Measurements from ENCODE around the gene NBAS. TPM values are rescaled to one million over a fixed set of nuclear protein-coding genes. Genes with fewer than 3 reads are reported as not detected.

Gene NBAS
- total and polyA plus RNA-seq, 9 of the 15 experiments (the other 6 are each of a cell fraction or from before 2014, with no cell fraction given): 15.3 to 94.4 (median 69.9) TPM

DNA sequence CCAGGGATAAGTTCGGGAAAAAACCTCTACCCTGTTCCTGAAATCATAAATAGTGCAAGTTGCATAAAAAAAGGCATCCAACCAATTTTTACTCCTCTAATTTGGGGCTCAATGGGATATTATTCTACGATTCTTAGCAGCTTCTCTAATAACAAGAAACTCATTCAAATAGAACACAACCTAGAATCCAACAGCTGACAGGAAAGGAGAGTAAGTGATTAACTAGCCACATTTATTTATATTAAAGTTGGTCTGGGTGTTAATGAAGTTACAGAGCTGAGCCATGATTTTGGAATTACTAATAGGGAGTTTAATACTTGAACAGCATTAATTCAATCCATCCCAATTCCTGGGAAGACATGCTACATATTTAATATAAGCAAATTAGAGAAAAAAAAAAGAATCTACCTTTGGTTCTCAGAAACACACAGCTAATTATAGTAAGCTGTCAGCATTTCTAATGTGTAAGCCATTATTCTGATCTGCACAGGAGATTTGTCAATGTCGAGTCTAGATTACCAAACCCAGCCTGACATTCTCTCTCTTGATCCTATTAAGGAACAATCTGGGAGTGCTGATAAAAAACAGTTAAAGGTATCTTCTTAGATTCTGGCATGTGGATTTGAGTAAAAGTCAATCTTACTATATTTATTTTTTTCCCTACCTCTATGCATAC, 267.7 kb downstream of the NBAS start:
- Histone ChIP-seq H3K4me1 (replicated peaks in 1 of 2; ENCODE audit: control insufficient read depth in 2 of 2, insufficient read depth in 2 of 2, low read length in 2 of 2) (no peaks in the 10 kb centered on the region), H2AFZ (ENCODE audit: low read depth, low read length) (no peak overlapping the region), H3K27me3 (ENCODE audit: control insufficient read depth in 2 of 2, insufficient read depth in 2 of 2, low read length in 2 of 2) (no peaks in the 10 kb centered on the region), H3K79me2 (ENCODE audit: control insufficient read depth, insufficient read depth, low read length) (no peaks in the 10 kb centered on the region), H3K9ac (ENCODE audit: insufficient read depth in 1 of 2, low read depth in 2 of 2, low read length in 2 of 2) (no peak overlapping the region), H4K20me1 (replicated peaks; ENCODE audit: control insufficient read depth, insufficient read depth, low read length) (no peaks in the 10 kb centered on the region), H3K4me3 (no peak overlapping the region), H3K9me3 (replicated peaks; ENCODE audit: control insufficient read depth, insufficient read depth, low read depth, low read length) (no peaks in the 10 kb centered on the region), H3K9me1 (ENCODE audit: control insufficient read depth, insufficient read depth, low read length) (no peaks in the 10 kb centered on the region), H3K36me3 (ENCODE audit: control insufficient read depth, insufficient read depth, low read length) (peaks cover 83% of the 10 kb centered on the region), H3K4me2 (ENCODE audit: insufficient read depth, low read length) (no peak overlapping the region), H3K27ac (ENCODE audit: extremely low read depth, low read depth, low read length) (no peak overlapping the region)
- no peak for DNase-seq (ENCODE audit: extremely low read depth in 1 of 4, low spot score in 3 of 4)
- intact Hi-C loops (cut with micrococcal nuclease): no loop called here
- no peak for ATAC-seq
- WGBS (ENCODE audit: insufficient coverage, low coverage, missing lambda C conversion rate): 83% methylated on average over 3 of the region's 3 CpGs
- in situ Hi-C loops (cut with MboI): no loop called here
- CTCF ChIA-PET (ENCODE audit: low intra/inter-chr PET ratio): no interaction called here
- no peak for TF ChIP-seq RBM39 (optimal IDR thresholded peaks at IDR 0.05; ENCODE audit: low read depth, low read length)
- TF ChIP-seq HDGF (IDR thresholded peaks at IDR 0.05): no peak
- TF ChIP-seq HMBOX1 (IDR thresholded peaks at IDR 0.05): no peak
- TF ChIP-seq NCOA4 (IDR thresholded peaks at IDR 0.05; ENCODE audit: partially characterized antibody): no peak
- TF ChIP-seq DACH1 (IDR thresholded peaks at IDR 0.05; ENCODE audit: partially characterized antibody): no peak
- TF ChIP-seq ERF (CRISPR knock-in tag; IDR thresholded peaks at IDR 0.05): no peak
- no peak for TF ChIP-seq NR2F6 (CRISPR knock-in tag; IDR thresholded peaks at IDR 0.05)
- TF ChIP-seq KAT2B (IDR thresholded peaks at IDR 0.05; ENCODE audit: low read depth, low read length): no peak
- no peak for TF ChIP-seq ZFPM2 (CRISPR knock-in tag; IDR thresholded peaks at IDR 0.05)
- TF ChIP-seq NFE2 (IDR thresholded peaks at IDR 0.05; ENCODE audit: low read depth): no peak
- TF ChIP-seq XRCC3 (IDR thresholded peaks at IDR 0.05): no peak
- no TSS peak for BruUV-seq (replicated peaks)
- POLR2A ChIA-PET: no interaction called here
- FAIRE-seq: no peak

Data from K562 (cell line).